Measurements from ENCODE around the gene RAB12.
"Not testable (repeated sequence)": the region's sequence is repeated elsewhere in the genome, so short reads cannot be mapped to it uniquely, and the experiment has no call there.

Gene RAB12, protein sequence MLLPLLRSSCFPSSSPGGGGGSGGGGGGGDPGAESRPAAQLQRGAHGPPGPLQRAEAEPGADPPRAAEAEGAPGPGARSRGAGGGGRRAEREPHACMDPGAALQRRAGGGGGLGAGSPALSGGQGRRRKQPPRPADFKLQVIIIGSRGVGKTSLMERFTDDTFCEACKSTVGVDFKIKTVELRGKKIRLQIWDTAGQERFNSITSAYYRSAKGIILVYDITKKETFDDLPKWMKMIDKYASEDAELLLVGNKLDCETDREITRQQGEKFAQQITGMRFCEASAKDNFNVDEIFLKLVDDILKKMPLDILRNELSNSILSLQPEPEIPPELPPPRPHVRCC

DNA sequence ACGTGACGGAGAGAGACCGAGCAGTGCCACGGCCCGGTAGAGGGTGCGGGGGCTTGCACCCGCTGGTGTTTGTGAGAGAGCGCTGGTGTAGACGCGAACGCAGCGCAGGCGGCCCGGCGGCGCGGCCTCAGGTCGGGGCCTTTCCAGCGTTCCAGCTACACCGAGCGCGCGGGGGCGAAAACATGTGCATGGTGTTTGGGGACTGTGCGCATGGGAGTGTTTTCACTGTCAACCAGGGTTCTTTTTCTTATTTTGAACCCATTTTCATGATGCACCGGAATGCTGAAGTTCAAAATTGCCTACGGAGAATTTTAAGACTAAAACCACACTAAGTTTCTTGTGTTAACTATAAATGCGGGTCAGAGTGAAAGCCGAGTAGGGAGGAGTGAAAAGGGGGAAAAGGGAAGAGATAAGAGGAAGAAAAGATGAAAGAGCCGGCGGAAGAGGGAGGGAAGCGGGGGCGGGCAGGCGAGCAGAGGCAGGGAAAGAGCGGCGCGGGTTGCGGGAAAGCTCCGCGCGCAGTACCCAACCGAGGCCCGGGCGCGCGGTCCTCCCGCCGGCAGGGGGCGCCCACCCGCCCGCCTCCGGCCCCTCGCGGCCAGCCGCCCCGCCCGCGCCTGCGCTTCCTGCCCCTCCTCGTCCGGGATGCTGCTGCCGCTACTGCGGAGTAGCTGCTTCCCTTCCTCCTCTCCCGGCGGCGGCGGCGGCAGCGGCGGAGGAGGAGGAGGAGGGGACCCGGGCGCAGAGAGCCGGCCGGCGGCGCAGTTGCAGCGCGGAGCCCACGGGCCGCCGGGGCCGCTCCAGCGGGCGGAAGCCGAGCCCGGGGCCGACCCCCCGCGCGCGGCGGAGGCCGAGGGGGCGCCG is at the start of gene RAB12:
Gene RAB12 (plus strand): TSS at position 643 of the 864 bp plus-strand sequence. CDS start 3 bp downstream, at position 646.
- peak; percentile 81 to 86 for DNase-seq

DNA sequence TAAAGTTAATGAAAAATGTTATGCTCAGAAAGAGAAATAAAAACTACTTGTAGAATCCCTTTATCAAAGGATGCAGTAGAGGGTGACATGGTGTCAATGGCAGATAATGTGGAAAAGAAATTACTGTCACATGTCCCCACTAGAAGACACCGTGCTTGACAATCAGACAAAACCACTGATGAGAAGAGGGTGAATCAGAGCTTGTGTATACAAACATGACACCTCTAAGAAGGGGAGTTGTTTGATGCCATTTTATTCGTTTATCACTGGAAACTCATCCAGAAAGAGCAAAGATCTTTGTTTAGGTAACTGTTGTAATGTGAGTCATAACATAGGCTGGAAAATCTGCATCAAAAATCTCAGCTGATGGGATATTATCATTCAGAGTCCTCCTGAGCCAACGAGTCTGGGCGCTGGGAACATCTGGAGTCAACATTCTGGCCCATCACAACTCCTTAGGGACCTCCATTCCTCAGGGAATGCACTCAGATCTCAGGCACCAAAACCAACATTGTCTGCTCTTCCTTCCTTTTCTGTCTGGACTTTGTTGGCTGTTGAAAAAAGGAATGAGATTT is 49.5 kb upstream of the RAB12 start:
- DNase-seq, result no peak

DNA sequence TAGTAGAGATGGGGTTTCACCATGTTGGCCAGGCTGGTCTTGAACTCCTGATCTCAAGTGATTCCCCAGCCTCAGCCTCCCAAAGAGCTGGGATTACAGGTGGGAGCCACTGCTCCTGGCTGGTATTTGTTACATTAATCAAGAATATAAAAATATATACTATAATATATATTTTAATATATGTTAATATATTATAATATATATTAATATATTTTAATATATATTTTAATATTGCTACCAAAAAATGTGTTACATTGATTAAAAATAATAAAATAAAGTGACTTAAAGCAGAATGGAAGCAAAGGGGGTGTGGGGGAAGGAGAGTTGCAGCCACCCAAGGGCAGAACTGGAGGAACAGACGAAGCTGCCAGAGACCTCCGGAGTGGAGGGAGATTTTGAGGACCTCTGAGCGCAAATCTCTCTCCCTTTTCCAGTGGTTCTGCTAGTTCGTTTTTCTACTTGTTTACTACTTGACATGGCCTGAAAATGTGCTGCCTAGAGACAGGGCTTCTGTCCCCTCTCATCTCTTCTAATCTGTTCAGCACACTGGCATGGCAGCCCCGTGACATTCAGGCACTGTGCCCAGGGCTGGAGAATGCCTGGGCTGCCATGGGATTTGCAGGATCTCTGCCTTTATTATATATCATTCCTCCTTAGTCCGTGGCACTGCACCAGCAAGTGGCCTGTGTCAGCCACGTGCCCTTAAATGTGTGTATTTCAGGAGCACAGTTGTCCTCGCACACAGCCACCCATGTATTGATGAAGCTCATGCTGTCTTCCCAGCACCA is 47.9 kb upstream of the RAB12 start:
- DNase-seq, result no peak

DNA sequence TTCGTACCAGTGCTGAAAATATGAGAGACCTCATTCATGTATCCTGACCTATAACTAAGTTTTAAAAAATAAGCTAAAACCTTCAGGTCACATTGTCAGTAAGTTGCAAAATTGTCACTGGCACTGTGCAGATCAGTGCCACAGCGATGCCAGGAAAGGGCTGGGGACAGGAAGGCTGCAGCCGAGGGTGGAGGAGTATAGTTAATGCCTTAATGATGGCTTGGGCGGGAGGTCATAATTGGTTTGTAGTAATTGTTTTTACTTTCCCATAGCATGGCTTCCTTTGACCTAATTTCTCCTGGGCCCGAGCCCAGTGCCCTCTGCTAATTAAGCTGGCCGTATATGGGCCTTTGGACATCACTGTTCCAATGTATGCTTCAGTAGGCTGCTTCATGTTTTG is 47.2 kb upstream of the RAB12 start:
- no peak for DNase-seq

DNA sequence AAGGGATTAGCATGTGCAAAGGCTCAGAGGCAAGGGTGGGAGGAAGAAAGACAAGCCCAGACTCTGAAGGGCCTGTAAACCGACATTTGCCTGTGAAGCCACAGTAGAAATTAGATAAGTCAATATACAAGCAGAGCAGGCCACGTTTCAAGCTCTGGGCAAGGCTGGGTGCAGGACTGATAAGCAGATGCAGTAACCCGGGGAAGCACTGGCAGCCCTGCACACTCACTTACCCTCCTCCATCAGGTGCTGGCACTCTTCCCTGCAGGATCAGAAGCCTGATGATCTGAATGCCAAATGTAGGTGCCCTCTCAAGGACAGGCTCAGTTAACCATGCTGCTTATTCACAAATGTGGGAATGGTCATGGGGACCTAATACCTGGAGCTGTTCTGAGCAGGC is 46.3 kb upstream of the RAB12 start:
- DNase-seq, result no peak

DNA sequence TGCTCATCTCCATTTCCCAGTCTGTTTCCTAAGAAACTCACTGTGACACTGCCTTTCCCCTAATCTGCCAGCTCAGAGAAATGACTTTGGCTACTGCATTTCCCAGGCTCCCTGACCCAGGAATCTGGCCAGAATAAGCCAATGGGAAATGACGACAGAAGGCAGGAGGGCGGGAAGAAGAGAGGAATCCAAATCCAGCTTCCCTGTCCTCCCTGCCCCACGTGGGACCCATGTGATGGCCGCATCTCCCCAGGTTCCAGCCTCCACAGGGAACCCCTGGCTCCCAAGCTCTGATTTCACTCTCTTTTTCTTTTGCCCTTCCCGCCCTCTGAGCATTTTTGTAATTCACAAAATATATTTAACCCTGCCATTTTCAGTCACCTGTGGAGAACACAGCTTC is 37.8 kb upstream of the RAB12 start:
- DNase-seq, result no peak

DNA sequence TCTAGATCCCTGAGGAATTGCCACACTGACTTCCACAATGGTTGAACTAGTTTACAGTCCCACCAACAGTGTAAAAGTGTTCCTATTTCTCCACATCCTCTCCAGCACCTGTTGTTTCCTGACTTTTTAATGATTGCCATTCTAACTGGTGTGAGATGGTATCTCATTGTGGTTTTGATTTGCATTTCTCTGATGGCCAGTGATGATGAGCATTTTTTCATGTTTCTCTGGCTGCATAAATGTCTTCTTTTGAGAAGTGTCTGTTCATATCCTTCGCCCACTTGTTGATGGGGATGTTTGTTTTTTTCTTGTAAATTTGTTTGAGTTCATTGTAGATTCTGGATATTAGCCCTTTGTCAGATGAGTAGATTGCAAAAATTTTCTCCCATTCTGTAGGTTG is 35.5 kb upstream of the RAB12 start:
- DNase-seq, result not testable (repeated sequence)

DNA sequence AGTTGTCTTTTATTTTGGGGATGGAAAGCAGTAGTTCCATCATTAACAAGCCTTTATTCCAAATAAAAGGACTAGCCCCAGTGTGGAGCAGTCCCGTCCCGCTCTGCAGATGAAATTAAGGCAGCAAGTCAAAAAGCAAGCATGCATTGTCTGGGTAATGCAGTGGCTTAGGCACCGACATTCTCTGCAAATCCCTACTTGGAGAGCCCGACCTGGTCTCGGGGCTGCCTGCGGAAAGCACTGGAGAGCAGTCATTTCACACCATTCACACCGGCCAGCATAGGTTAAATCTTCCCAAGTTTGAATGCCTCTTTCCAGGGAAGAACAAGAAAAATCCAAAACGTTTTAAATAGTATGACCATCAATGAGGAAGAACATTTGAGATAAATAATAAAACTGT is 24.4 kb upstream of the RAB12 start:
- no peak for DNase-seq

DNA sequence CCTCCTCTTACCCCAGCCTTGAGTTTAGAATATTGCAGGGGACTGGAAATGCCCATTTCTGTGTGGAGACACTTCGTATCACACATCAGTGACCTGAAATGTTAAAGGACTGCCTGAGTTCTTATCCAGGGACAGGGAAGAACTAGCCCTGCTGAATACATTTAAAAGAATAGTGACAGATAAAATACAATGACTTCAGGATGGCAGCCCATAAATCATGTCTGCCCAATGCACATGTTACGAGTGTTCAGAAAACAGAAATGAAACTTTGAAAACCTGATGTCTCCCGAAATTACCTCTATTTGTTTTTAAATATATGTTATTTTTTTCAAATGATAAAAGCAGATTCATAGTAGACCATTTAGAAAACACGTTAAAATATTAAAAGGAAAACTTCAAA is 22.3 kb upstream of the RAB12 start:
- no peak for DNase-seq

DNA sequence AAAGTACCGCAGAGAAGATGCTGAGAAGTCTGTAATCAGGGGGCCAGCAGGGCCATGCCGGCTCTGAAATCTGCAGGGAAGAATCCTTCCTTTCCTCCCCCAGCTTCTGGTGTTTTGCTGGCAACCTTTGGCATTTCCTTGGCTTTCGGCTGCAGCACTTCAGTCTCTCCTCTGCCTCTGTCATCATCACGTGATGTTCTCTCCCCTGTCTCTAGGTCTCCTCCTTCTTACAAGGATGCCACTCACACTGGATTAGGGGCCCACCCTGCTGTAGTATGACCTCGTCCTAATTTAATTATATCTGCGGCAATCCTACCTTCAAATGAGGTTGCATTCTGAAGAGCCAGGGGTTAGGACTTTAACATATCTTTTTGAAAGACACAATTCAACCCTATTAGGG is 13.8 kb upstream of the RAB12 start:
- no peak for DNase-seq

DNA sequence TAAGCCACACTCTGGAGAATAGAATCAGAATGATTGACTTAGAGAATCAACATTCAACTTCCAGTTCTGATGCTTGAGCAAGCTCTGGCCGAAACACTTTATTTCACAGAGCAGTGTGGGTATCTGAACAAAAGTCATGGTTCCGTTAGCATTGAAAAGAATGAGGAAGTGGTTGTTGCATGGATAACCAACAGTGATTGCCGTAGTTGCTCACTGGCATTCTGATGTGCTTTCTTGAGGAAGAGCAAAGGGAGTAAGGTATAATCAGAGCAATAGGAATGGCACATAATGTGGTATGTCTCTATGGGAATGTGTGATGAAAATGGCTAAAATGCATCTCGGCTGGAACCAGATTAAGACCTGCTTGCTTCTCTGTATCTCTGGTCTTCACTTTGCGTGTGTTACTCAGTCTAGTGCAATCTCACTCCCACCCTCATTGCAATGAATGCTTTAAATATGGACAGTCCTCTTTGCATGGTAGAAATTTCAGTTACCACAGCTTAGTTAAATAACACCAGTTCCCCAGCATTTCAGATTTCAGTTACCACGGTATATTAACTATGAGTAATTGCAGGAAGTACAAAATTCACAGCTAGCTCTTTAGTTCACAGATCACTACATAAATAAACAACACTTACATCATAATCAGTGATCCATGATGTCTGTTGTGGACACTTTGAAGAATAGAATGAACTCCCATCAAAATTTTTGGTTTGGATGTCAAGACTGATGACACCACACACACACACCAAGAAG is 7.8 kb upstream of the RAB12 start:
- DNase-seq, result no peak

DNA sequence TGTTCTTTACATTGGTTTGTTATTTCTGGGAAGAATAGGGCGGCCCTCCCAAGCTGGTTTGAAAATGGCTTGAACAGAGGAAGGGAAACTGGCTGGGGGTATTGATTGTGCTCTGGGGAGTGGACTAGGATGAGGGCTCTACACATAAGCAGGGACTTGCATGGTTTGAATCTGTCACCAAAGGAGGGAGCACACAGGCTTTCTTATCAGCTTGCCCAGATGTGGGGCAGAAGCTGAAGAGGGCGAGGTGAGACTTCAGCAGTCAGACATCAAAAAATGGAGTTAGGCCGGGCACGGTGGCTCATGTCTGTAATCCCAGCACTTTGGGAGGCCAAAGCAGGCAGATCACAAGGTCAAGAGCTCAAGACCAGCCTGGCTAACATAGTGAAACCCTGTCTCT is 7.2 kb upstream of the RAB12 start:
- DNase-seq, result no peak

DNA sequence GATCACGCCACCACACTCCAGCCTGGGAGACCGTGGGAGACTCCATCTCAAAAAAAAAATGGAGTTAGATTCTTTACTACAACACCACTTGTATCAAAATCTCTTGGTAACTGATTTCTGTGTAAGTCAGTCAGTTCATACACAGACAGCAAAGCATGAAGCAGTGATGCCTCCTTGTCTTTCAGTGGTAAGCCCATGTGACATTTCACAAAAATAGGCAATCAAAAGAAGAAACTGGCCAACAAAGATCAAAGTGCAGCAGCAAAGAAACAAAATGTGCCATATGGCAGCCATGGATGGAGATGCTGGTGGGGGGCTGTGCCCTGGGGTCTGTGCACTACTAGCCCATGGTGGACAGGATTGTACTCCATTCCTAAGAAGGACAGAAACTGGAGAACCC is 6.7 kb upstream of the RAB12 start:
- no peak for DNase-seq

DNA sequence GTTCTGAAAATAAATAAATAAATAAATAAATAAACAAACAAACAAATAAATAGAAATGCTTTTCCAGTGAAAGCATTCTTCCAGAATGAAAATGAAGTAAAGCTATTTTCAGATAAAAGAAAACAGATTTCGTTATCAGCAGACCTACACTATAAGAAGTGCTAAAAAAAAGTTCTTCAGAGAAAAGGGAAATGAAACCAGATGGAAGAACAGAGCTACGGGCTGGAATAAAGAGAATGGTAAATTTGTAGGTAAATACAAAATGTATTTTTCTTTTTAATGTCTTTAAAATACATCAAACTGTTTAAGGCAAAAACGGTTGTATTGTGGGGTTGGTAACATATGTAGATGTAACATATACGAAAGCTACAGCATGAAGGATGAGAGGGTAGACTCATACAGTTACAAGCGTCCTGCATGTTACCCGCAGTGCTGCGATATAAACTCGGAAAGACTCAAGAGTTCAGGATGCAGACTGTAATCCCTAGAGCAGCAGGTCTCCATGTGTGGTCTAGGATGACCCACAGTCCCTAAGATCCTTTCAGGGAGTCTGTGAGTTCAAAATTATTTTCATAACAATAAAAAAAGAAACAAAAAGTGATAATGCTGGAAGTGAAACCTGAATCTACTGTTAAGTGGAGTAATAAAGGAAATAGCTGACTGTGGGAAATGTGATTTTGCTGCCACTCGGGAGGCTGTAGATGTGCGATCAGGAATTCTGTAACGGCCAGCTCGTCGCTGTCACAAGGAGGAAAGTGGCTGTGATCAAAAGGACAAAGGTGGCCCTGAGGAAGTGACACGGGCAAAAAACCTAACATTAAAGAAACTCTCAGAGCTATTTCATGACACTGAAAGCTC is 5.3 kb upstream of the RAB12 start:
- DNase-seq, result no peak

DNA sequence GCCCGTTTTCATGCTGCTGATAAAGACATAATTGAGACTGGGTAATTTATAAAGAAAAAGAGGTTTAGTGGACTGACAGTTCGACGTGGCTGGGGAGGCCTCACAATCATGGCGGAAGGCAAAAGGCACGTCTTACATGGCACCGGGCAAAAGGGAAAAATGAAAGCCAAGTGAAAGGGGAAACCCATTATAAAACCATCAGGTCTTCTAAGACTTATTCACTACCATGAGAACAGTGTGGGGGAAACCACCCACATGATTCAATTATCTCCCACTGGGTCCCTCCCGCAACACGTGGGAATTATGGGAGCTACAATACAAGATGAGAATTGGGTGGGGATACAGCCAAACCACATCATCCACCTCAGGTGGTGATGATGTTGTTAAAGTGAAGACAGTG is 3.3 kb upstream of the RAB12 start:
- no peak for DNase-seq

DNA sequence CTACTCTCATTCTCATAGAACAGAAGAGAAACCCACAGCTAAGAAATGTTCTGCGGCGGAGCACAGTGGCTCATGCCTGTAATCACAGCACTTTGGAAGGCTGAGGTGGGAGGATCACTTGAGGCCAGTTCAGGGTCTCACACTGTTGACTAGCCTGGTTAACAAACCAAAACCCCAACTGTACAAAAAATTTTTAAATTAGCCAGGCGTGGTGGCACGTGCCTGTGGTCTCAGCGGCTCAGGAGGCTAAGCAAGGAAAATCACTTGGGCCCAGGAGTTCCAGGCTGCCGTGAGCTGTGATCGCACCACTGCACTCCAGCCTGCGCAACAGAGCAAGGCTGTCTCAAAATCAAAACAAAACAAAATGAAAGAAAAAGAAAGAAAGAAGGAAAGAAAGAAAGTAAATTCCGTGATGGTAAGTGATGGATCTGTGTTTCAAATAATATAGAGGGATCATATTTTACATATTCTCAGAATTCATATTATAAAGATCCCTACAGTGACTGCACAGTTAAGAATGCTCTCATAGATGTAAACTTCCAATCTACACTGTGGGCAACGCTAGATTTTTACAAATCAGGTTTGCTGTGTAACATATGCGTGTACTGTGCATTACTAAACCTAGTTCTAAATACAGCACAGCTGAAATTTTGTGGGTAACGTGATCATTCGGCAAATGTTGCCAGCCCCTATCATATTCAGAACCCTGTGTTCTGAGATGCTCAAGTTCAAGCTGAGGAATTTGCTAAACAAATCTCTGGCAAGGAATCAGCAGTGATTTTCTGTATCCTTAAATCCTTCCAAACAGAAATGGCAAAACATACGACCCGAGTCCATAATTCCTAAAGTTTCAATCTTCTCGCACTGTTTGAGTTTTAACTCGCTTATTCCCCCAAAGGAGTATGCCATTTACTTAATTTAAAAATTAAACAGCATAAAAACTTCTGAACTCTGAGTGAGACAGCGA is 1.2 kb upstream of the RAB12 start:
- no peak for DNase-seq

DNA sequence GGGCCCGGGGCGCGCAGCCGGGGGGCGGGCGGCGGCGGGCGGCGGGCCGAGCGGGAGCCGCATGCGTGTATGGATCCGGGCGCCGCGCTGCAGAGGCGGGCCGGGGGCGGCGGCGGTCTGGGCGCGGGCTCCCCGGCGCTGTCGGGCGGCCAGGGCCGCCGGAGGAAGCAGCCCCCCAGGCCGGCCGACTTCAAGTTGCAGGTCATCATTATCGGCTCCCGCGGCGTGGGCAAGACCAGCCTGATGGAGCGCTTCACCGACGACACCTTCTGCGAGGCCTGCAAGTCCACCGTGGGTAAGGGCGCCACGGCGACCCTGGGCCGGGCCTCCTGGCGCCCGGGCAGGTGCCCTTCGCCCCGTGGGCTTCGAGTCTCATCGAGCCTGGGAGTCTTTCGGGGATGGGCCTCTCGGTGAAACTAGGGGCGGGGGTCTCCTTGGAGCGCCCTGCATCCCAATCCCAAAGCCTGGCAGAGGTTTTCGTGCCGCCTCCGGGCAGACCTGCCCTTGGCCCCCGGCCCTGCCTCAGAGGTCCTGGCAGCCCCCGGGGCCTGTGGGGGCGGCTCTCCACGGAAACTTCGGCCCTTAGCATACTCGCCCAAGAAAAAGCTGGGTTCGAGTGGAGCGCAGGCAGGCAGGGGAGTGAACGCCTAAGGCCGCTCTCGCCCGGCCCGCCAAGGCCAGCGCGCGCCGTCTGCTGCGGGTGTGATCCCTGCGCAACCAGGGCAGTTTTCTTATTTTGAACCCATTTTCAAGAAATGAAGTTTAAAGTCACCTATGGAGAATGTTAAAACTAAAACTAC is 622 bp downstream of the RAB12 start:
- DNase-seq, result peak in 1 of 2 experiments; percentile 20

DNA sequence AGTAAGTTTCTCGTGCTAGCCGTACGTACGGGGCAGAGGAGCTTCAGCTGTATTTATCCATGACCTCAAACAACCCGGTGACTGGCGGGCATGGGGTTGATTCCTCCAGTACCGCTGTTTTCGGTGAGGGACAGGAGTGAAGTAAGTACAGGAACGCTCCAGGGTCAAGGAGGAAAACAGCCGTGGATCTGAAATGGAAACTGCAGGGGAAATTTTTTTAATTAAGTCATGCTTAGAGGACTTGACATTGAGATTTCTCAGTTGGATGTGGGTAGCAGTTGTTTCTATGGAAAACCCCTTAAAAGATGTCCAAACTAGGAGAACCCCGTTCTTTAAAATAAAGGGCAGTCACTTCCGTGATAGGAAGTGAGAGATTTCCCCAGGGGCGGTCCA is 1.2 kb downstream of the RAB12 start:
- no peak for DNase-seq

DNA sequence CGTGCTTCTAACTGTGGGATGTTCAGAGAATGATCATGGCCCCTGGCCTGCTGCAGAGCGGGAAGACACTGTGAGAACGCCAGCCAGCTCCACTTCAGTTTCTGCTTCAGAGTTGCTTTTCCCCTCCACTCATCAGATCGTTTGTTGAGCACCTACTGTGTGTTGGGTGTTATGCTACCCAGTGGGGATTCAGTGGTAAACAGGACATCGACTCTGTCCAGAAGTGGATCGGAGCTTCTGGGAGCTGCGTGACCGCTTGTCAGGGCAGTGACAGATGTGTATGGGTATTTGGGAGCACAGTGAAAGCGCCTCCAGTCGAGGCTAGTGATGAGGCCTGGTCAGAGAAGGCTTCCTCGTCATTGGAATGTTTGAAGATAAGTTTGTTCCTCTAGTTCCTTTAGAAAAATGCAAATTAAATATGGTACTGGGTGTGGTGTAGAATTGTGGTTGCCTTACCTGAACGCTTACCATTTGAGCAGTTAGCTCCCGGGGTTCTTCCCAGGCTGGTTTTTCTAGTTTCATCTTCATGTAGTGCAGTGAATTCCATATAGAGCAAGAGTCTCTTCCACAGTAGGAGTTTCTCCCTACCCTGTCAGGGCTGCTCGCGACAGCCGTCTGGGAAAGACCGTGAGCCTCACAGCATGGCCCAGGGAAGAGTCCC is 2.8 kb downstream of the RAB12 start:
- no peak for DNase-seq

Data from NCI-H2081 (cell line).